Measurements from ENCODE around the gene CDK11B. TPM values are rescaled to one million over a fixed set of nuclear protein-coding genes. Genes with fewer than 3 reads are reported as not detected.

CDK11B gene
- total RNA-seq, 1 donor from 2014 or later, result 16.5 TPM

DNA sequence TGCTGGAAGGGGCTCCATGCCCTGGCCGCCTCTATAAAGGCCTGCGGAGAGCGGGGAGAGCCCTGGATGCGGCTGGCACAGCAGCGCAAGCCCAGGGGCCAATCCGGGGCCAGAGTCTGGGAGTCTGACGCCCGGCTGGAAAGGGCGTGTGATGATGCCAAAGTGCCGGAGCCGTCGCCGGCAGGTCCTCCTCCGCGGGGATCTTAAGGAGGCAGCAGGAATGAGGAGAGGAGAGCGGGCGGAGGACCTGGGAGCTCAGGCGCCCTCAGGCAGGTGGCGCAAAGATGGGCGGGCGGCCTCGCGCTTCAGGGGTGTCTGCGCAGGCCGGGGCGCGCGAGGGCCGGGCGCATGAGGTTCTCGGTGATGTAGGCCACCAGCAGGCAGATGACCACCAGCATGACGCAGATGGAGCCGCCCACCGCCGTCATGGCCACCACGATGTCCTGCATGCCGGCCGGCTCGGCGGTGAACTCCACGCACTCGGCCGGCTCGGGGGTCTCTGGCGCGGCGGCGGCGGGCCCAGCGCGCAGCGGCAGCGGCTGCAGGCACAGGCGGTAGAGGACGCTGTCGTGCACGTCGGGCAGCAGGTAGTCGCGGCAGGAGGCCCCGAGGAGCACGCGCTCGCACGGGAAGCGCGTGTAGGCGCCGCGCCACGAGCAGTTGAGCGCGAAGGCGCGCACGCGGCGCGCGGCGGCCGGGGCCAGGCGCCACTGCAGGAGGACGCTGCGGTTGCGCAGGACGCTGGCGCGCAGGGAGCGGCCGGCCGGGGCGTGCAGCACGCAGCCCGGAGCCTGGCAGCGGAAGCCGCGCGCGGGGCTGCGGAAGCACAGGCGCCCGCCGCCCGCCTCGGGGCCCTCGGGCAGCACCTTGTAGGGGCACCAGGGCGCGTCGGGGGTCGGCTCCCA is 59.5 kb downstream of the CDK11B start:
- Histone ChIP-seq H3K36me3 (no peaks in the 10 kb centered on the region), H3K27ac (no peak overlapping the region), H3K27me3 (peaks cover 3% of the 10 kb centered on the region), H3K4me3 (peak overlapping the region; percentile 28 to 38), H3K9me3 (no peaks in the 10 kb centered on the region), H3K4me1 (peaks cover 9% of the 10 kb centered on the region)
- no peak for DNase-seq (ENCODE audit: extremely low spot score in 2 of 2)
- no peak for TF ChIP-seq POLR2AphosphoS5 (IDR thresholded peaks at IDR 0.05; ENCODE audit: insufficient read depth in 1 of 2, low read depth in 1 of 2)
- no peak for TF ChIP-seq POLR2A (IDR thresholded peaks at IDR 0.05)
- TF ChIP-seq, protein P1, sequence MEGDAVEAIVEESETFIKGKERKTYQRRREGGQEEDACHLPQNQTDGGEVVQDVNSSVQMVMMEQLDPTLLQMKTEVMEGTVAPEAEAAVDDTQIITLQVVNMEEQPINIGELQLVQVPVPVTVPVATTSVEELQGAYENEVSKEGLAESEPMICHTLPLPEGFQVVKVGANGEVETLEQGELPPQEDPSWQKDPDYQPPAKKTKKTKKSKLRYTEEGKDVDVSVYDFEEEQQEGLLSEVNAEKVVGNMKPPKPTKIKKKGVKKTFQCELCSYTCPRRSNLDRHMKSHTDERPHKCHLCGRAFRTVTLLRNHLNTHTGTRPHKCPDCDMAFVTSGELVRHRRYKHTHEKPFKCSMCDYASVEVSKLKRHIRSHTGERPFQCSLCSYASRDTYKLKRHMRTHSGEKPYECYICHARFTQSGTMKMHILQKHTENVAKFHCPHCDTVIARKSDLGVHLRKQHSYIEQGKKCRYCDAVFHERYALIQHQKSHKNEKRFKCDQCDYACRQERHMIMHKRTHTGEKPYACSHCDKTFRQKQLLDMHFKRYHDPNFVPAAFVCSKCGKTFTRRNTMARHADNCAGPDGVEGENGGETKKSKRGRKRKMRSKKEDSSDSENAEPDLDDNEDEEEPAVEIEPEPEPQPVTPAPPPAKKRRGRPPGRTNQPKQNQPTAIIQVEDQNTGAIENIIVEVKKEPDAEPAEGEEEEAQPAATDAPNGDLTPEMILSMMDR (IDR thresholded peaks at IDR 0.05), result no peak
- intact Hi-C loops (cut with DNase I), result no loop called here

DNA sequence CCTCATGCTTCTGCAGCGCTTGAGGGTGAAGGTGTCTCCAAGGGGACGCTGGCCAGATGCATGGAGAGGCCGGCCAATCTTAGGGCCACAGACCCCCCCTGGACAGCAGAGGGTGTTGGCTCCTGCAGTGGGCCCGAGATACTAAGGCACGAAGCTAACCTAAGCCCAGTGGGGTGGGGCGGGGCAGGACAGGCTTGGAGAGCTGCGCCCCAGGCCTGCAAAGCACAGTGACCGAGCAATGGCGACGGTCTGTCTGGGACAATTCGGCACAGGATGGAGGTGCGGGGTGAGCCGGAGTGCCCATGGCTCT is 60.1 kb downstream of the CDK11B start:
- no peak for TF ChIP-seq POLR2AphosphoS5 (IDR thresholded peaks at IDR 0.05; ENCODE audit: insufficient read depth in 1 of 2, low read depth in 1 of 2)
- TF ChIP-seq, protein P1 (IDR thresholded peaks at IDR 0.05), result no peak
- no peak for TF ChIP-seq POLR2A (IDR thresholded peaks at IDR 0.05)
- DNase-seq (ENCODE audit: extremely low spot score in 2 of 2), result no peak
- Histone ChIP-seq H3K27me3 (peaks cover 3% of the 10 kb centered on the region), H3K4me3 (no peak overlapping the region), H3K9me3 (no peaks in the 10 kb centered on the region), H3K27ac (no peak overlapping the region), H3K4me1 (peaks cover 9% of the 10 kb centered on the region), H3K36me3 (no peaks in the 10 kb centered on the region)
- intact Hi-C loops (cut with DNase I), result no loop called here

DNA sequence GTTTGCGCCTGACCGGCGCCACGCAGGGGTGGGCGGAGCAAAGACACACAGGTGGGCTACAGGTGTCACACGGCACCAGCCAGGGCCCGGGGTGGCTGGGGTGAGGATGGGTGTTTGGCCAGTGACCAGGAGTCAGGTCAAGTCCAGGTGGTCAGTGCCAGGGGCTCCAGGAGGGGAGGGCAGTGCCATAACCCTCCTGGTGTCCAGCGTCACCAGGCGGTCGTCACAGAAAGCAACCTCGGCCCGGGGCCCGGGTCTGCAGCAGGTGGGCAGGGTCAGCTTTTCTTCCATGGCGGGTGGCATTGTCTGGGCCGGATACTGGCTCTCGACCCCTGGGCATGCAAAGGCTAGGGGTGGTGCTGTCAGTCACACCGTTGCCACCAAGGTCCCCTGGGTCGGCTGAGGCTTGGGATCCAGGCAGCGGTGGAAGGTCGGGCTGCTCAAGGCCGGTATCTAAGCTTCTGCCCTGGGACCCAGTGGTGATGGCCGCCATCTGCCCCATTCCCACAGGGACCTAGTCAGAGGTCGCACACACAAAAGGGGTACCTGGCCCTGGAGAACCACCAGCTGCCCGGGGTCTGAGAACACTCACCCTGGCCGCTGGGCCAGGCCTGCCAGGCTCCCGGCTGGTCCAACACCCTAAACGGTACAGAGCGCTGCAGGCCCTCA is 60.6 kb downstream of the CDK11B start:
- Histone ChIP-seq H3K27me3 (peaks cover 3% of the 10 kb centered on the region), H3K4me3 (no peak overlapping the region), H3K4me1 (peaks cover 9% of the 10 kb centered on the region), H3K9me3 (no peaks in the 10 kb centered on the region), H3K36me3 (no peaks in the 10 kb centered on the region), H3K27ac (no peak overlapping the region)
- TF ChIP-seq, protein P1 (IDR thresholded peaks at IDR 0.05), result no peak
- no peak for TF ChIP-seq POLR2A (IDR thresholded peaks at IDR 0.05)
- no peak for TF ChIP-seq POLR2AphosphoS5 (IDR thresholded peaks at IDR 0.05; ENCODE audit: insufficient read depth in 1 of 2, low read depth in 1 of 2)
- no peak for DNase-seq (ENCODE audit: extremely low spot score in 2 of 2)
- intact Hi-C loops (cut with DNase I), result no loop called here

DNA sequence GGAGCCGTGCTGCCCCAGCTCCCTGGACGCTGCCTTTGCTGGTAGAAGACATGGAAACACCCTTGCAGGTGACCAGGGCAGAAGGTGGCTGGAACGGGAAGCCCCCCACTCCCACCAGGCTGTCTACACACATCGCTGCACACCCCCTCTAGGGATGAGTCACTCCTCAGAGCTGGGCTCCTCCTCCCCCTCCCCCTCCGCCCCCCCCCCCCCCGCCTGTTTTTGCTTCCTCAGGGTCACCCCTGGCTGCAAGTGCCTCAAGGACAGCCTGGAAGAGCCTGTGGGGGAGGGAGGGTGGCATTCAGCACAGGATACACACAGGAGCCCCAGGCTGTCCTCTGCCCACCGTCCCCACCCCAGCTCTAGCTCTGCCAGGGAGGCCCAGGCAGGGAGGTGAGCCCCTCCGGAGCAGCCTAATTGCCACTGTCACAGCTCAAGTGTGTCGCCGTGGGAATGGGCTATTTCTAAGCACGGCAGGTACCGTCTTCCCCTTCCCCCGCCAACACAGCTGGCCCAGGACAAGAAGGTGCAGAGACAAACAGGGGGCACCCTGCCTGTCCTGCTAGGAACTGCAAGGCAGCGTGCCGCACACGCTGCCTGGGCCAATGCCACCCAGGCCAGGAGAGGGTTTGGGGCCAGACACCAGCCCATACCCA is 61.4 kb downstream of the CDK11B start:
- no peak overlapping the region for H3K4me3 ChIP-seq
- intact Hi-C loops (cut with DNase I), result no loop called here
- no peaks in the 10 kb centered on the region for H3K36me3 ChIP-seq
- peaks cover 3% of the 10 kb centered on the region for H3K27me3 ChIP-seq
- H3K27ac ChIP-seq, result no peak overlapping the region
- peaks cover 9% of the 10 kb centered on the region for H3K4me1 ChIP-seq
- TF ChIP-seq, protein P1 (IDR thresholded peaks at IDR 0.05), result no peak
- no peak for TF ChIP-seq POLR2A (IDR thresholded peaks at IDR 0.05)
- TF ChIP-seq POLR2AphosphoS5 (IDR thresholded peaks at IDR 0.05; ENCODE audit: insufficient read depth in 1 of 2, low read depth in 1 of 2), result no peak
- no peaks in the 10 kb centered on the region for H3K9me3 ChIP-seq
- no peak for DNase-seq (ENCODE audit: extremely low spot score in 2 of 2)

Measured in vagina (tissue), 2 donors.